HEK293 (cell line): ENCODE measurements around the gene FGD5.

Experiments
- BCL11A ChIP-seq: fragments of 450-650 bp; formaldehyde crosslinking; IDR thresholded peaks from 2 replicates; pipeline ENCODE4 v1.5.1; 2016; ENCODE audit warnings: low read depth, missing biosample characterization, missing genetic modification characterization
- IKZF3 ChIP-seq: fragments of 450-650 bp; IDR thresholded peaks from 2 replicates; pipeline ENCODE4 v1.5.0; 2018; ENCODE audit warnings: missing biosample characterization, mild to moderate bottlenecking, missing genetic modification characterization, moderate library complexity
- ZFP69B ChIP-seq: fragments of 450-650 bp; formaldehyde crosslinking; IDR thresholded peaks from 2 replicates; pipeline ENCODE4 v1.5.1; 2016; ENCODE audit warnings: missing biosample characterization, missing genetic modification characterization
- ZNF133 ChIP-seq: fragments of 450-650 bp; formaldehyde crosslinking; IDR thresholded peaks from 2 replicates; pipeline ENCODE4 v1.5.1; 2016; ENCODE audit warnings: missing biosample characterization, missing genetic modification characterization
- ZNF274 ChIP-seq, 2 experiments: fragments of 200-500 bp in 1 of 2; fragments of 450-650 bp in 1 of 2; sonication (Bioruptor generic) in 1 of 2; formaldehyde crosslinking in 1 of 2; IDR thresholded peaks; 2 replicates each; pipeline versions ENCODE4 v1.5.1 to v1.6.1; 2014 to 2016; ENCODE audit warnings: borderline replicate concordance in 1 of 2, inconsistent platforms in 1 of 2, low read length in 1 of 2, missing biosample characterization in 1 of 2, missing genetic modification characterization in 1 of 2
- ZNF302 ChIP-seq: fragments of 450-650 bp; formaldehyde crosslinking; IDR thresholded peaks from 2 replicates; pipeline ENCODE4 v1.5.1; 2016; ENCODE audit warnings: missing biosample characterization, missing genetic modification characterization, low read depth
- ZNF423 ChIP-seq: fragments of 450-650 bp; formaldehyde crosslinking; IDR thresholded peaks from 2 replicates; pipeline ENCODE4 v1.5.1; 2016; ENCODE audit warnings: missing biosample characterization, missing genetic modification characterization
- ZNF558 ChIP-seq: fragments of 450-650 bp; formaldehyde crosslinking; IDR thresholded peaks from 2 replicates; pipeline ENCODE4 v1.5.1; 2016; ENCODE audit warnings: missing biosample characterization, missing genetic modification characterization
- ZNF670 ChIP-seq: fragments of 450-650 bp; formaldehyde crosslinking; IDR thresholded peaks from 2 replicates; pipeline ENCODE4 v1.5.1; 2016; ENCODE audit warnings: missing biosample characterization, missing genetic modification characterization, low read depth
- ZNF747 ChIP-seq: fragments of 450-650 bp; formaldehyde crosslinking; IDR thresholded peaks from 2 replicates; pipeline ENCODE4 v1.5.1; 2016; ENCODE audit warnings: missing biosample characterization, missing genetic modification characterization
- TF ChIP-seq, protein P1 (sequence below): fragments of 450-650 bp; formaldehyde crosslinking; IDR thresholded peaks from 2 replicates; pipeline ENCODE4 v1.5.1; 2016; ENCODE audit warnings: missing biosample characterization, missing genetic modification characterization
- TF ChIP-seq, protein P2 (sequence below): fragments of 450-650 bp; formaldehyde crosslinking; IDR thresholded peaks from 2 replicates; pipeline ENCODE4 v1.5.1; 2016; ENCODE audit warnings: missing biosample characterization, missing genetic modification characterization
- TF ChIP-seq, protein P3 (sequence below): fragments of 450-650 bp; formaldehyde crosslinking; IDR thresholded peaks from 2 replicates; pipeline ENCODE4 v1.5.1; 2016; ENCODE audit warnings: missing biosample characterization, missing genetic modification characterization

GRCh38 chr3:14787630-14788029 lies 31.1 kb upstream of the FGD5 start:
- TF ChIP-seq, protein P1, sequence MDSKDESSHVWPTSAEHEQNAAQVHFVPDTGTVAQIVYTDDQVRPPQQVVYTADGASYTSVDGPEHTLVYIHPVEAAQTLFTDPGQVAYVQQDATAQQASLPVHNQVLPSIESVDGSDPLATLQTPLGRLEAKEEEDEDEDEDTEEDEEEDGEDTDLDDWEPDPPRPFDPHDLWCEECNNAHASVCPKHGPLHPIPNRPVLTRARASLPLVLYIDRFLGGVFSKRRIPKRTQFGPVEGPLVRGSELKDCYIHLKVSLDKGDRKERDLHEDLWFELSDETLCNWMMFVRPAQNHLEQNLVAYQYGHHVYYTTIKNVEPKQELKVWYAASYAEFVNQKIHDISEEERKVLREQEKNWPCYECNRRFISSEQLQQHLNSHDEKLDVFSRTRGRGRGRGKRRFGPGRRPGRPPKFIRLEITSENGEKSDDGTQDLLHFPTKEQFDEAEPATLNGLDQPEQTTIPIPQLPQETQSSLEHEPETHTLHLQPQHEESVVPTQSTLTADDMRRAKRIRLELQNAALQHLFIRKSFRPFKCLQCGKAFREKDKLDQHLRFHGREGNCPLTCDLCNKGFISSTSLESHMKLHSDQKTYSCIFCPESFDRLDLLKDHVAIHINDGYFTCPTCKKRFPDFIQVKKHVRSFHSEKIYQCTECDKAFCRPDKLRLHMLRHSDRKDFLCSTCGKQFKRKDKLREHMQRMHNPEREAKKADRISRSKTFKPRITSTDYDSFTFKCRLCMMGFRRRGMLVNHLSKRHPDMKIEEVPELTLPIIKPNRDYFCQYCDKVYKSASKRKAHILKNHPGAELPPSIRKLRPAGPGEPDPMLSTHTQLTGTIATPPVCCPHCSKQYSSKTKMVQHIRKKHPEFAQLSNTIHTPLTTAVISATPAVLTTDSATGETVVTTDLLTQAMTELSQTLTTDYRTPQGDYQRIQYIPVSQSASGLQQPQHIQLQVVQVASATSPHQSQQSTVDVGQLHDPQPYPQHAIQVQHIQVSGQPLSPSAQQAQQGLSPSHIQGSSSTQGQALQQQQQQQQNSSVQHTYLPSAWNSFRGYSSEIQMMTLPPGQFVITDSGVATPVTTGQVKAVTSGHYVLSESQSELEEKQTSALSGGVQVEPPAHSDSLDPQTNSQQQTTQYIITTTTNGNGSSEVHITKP = no peak
- no peak for TF ChIP-seq BCL11A (tag by site-specific recombination)
- TF ChIP-seq ZNF274 (IDR thresholded peaks at IDR 0.05; ENCODE audit: low read length) = no peak
- TF ChIP-seq ZNF274 (tag by site-specific recombination; IDR thresholded peaks at IDR 0.05; ENCODE audit: borderline replicate concordance) = no peak
- no peak for TF ChIP-seq ZNF747 (tag by site-specific recombination)
- TF ChIP-seq ZNF302 = no peak
- TF ChIP-seq, protein P2, sequence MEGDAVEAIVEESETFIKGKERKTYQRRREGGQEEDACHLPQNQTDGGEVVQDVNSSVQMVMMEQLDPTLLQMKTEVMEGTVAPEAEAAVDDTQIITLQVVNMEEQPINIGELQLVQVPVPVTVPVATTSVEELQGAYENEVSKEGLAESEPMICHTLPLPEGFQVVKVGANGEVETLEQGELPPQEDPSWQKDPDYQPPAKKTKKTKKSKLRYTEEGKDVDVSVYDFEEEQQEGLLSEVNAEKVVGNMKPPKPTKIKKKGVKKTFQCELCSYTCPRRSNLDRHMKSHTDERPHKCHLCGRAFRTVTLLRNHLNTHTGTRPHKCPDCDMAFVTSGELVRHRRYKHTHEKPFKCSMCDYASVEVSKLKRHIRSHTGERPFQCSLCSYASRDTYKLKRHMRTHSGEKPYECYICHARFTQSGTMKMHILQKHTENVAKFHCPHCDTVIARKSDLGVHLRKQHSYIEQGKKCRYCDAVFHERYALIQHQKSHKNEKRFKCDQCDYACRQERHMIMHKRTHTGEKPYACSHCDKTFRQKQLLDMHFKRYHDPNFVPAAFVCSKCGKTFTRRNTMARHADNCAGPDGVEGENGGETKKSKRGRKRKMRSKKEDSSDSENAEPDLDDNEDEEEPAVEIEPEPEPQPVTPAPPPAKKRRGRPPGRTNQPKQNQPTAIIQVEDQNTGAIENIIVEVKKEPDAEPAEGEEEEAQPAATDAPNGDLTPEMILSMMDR = no peak
- TF ChIP-seq ZFP69B (tag by site-specific recombination) = no peak
- TF ChIP-seq, protein P3, sequence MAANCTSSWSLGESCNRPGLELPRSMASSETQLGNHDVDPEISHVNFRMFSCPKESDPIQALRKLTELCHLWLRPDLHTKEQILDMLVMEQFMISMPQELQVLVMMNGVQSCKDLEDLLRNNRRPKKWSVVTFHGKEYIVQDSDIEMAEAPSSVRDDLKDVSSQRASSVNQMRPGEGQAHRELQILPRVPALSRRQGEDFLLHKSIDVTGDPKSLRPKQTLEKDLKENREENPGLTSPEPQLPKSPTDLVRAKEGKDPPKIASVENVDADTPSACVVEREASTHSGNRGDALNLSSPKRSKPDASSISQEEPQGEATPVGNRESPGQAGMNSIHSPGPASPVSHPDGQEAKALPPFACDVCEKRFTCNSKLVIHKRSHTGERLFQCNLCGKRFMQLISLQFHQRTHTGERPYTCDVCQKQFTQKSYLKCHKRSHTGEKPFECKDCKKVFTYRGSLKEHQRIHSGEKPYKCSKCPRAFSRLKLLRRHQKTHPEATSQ = no peak
- no peak for TF ChIP-seq IKZF3 (tag by site-specific recombination)
- no peak for TF ChIP-seq ZNF133 (tag by site-specific recombination)
- TF ChIP-seq ZNF423 (tag by site-specific recombination) = no peak
- TF ChIP-seq ZNF558 (tag by site-specific recombination) = no peak
- TF ChIP-seq ZNF670 (tag by site-specific recombination) = no peak
